Activated CD4-positive, alpha-beta memory T cell treated with anti-CD3 and anti-CD28 coated beads for 36 hours (primary cell): Measurements from ENCODE around the gene KIF9. TPM values are rescaled to one million over a fixed set of nuclear protein-coding genes. Genes with fewer than 3 reads are reported as not detected.
"Not testable (repeated sequence)": the region's sequence is repeated elsewhere in the genome, so short reads cannot be mapped to it uniquely, and the experiment has no call there.

Experiments used
- CTCF ChIA-PET: fragments of 350-600 bp; sonication (Branson Sonifier 250); formaldehyde crosslinking; loops from one replicate; lab custom pipeline; 2021; ENCODE audit warnings: antibody characterized with exemption, inconsistent platforms; lab: Charles Lee
- POLR2A ChIA-PET: fragments of 350-600 bp; sonication (Branson Sonifier 250); formaldehyde crosslinking; loops from one replicate; lab custom pipeline; 2021; ENCODE audit warnings: antibody characterized with exemption; lab: Charles Lee
- DNase-seq: peaks from one replicate; pipeline ENCODE4 v3.0.0-alpha.2; 2020
- H3K27ac Mint-ChIP-seq: one replicate; pipeline ENCODE4 v1.8.0; 2021; ENCODE audit warnings: mixed read lengths
- H3K27me3 Mint-ChIP-seq: one replicate; pipeline ENCODE4 v1.8.0; 2021; ENCODE audit warnings: mixed read lengths
- H3K36me3 Mint-ChIP-seq: one replicate; pipeline ENCODE4 v1.8.0; 2021; ENCODE audit warnings: mixed read lengths
- H3K4me1 Mint-ChIP-seq: one replicate; pipeline ENCODE4 v1.8.0; 2021; ENCODE audit warnings: low read depth, mixed read lengths
- H3K4me3 Mint-ChIP-seq: one replicate; pipeline ENCODE4 v1.8.0; 2021; ENCODE audit warnings: mild to moderate bottlenecking, mixed read lengths
- H3K9me3 Mint-ChIP-seq: one replicate; pipeline ENCODE4 v1.8.0; 2021; ENCODE audit warnings: mixed read lengths
- intact Hi-C: fragments of 100-400 bp; cut with micrococcal nuclease; formaldehyde crosslinking; loops from one replicate; pipeline ENCODE4 v1.15.1; 2023
- total RNA-seq, 2 experiments: library from RNA; stranded (reverse); gene quantifications; one replicate each; pipeline ENCODE4 v1.2.3, GENCODE V29; 2021

Gene KIF9
- total RNA-seq, 2 experiments from 2014 or later, result 3.3 to 4.9 TPM

GRCh38 chr3:47291754-47292420, 9.3 kb upstream of the KIF9 start:
- CTCF ChIA-PET, result interaction anchor here (1.1 kb wide), 1 partner anchor 10 kb away, joined by 4 read pairs; no protein-coding TSS in a partner anchor
- DNase-seq, POLR2A ChIA-PET, intact Hi-C loops, H3K9me3 Mint-ChIP-seq, H3K27ac Mint-ChIP-seq, H3K36me3 Mint-ChIP-seq, H3K4me3 Mint-ChIP-seq, H3K27me3 Mint-ChIP-seq: not testable (repeated sequence)
- H3K4me1 Mint-ChIP-seq, result peaks cover 20% of the 10 kb centered on the region

GRCh38 chr3:47291158-47291753, 8.7 kb upstream of the KIF9 start:
- no peak overlapping the region for H3K27ac Mint-ChIP-seq
- POLR2A ChIA-PET, result interaction anchor here (0.8 kb wide), 1 partner anchor 8 kb away, joined by 3 read pairs; the partner anchor contains the start of gene KLHL18
- H3K4me3 Mint-ChIP-seq, result no peak overlapping the region
- CTCF ChIA-PET, result interaction anchor here (0.9 to 1.1 kb wide), 2 partner anchors 9 to 425 kb away, joined by 3 to 4 read pairs; no protein-coding TSS in a partner anchor
- peaks cover 7% of the 10 kb centered on the region for H3K36me3 Mint-ChIP-seq
- peaks cover 20% of the 10 kb centered on the region for H3K4me1 Mint-ChIP-seq
- no peaks in the 10 kb centered on the region for H3K9me3 Mint-ChIP-seq
- H3K27me3 Mint-ChIP-seq, result no peaks in the 10 kb centered on the region
- no peak for DNase-seq
- intact Hi-C loops, result no loop called here

GRCh38 chr3:47288966-47289910, 6.6 kb upstream of the KIF9 start:
- POLR2A ChIA-PET, result interaction anchor here (1.0 kb wide), 1 partner anchor 597 kb away, joined by 4 read pairs; no protein-coding TSS in a partner anchor
- Mint-ChIP-seq H3K36me3 (peaks cover 7% of the 10 kb centered on the region), H3K4me3 (no peak overlapping the region), H3K27me3 (no peaks in the 10 kb centered on the region), H3K9me3 (no peaks in the 10 kb centered on the region), H3K4me1 (peaks cover 28% of the 10 kb centered on the region), H3K27ac (no peak overlapping the region)
- CTCF ChIA-PET, result no interaction called here
- intact Hi-C loops, result loop anchor here (10.0 kb wide), 1 partner anchor 234 kb away; no protein-coding TSS in a partner anchor
- no peak for DNase-seq

- intact Hi-C loops, result loop anchor here (2.0 to 10.0 kb wide), 3 partner anchors 97 to 306 kb away; partner anchors contain the start of genes CCDC12, NBEAL2 and PTPN23
- ChIA-PET POLR2A (interaction anchor here (1.0 to 3.5 kb wide), 3 partner anchors 12 to 120 kb away, joined by 3 to 19 read pairs (median 6); partner anchors contain the start of genes PTPN23 and SETD2), CTCF (interaction anchor here (1.5 kb wide), 1 partner anchor 119 kb away, joined by 4 read pairs; no protein-coding TSS in a partner anchor)
- H3K36me3 Mint-ChIP-seq, result peaks cover 7% of the 10 kb centered on the region
- H3K9me3 Mint-ChIP-seq, result no peaks in the 10 kb centered on the region
- peaks cover 39% of the 10 kb centered on the region for H3K4me1 Mint-ChIP-seq
- peak; percentile 67 for DNase-seq
- peak overlapping the region; percentile 98 for H3K4me3 Mint-ChIP-seq
- H3K27ac Mint-ChIP-seq, result peak overlapping the region; percentile 100
- peaks cover 3% of the 10 kb centered on the region for H3K27me3 Mint-ChIP-seq
Measured at GRCh38 chr3:47283591-47284364, 1.2 kb upstream of the KIF9 start.

GRCh38 chr3:47283193-47283537, 566 bp upstream of the KIF9 start:
- peak overlapping the region; percentile 100 for H3K27ac Mint-ChIP-seq
- DNase-seq, result no peak
- H3K36me3 Mint-ChIP-seq, result peaks cover 5% of the 10 kb centered on the region
- H3K4me3 Mint-ChIP-seq, result peak overlapping the region; percentile 98
- peaks cover 3% of the 10 kb centered on the region for H3K27me3 Mint-ChIP-seq
- ChIA-PET CTCF (interaction anchor here (1.5 kb wide), 1 partner anchor 118 kb away, joined by 4 read pairs; no protein-coding TSS in a partner anchor), POLR2A (interaction anchor here (0.7 to 3.5 kb wide), 4 partner anchors 8 to 251 kb away, joined by 3 to 19 read pairs (median 4); partner anchors contain the start of genes PTPN23 and SETD2)
- peaks cover 39% of the 10 kb centered on the region for H3K4me1 Mint-ChIP-seq
- intact Hi-C loops, result loop anchor here (2.0 to 10.0 kb wide), 3 partner anchors 98 to 306 kb away; partner anchors contain the start of genes CCDC12, NBEAL2 and PTPN23
- no peaks in the 10 kb centered on the region for H3K9me3 Mint-ChIP-seq

GRCh38 chr3:47280519-47280918, 2.1 kb downstream of the KIF9 start:
- peaks cover 3% of the 10 kb centered on the region for H3K27me3 Mint-ChIP-seq
- intact Hi-C loops, result loop anchor here (5.0 to 10.0 kb wide), 2 partner anchors 226 to 303 kb away; partner anchors contain the start of genes CCDC12 and NBEAL2
- no peak overlapping the region for H3K27ac Mint-ChIP-seq
- peaks cover 26% of the 10 kb centered on the region for H3K4me1 Mint-ChIP-seq
- ChIA-PET CTCF (interaction anchor here (1.6 kb wide), 1 partner anchor 115 kb away, joined by 4 read pairs; no protein-coding TSS in a partner anchor), POLR2A (no interaction called here)
- H3K9me3 Mint-ChIP-seq, result no peaks in the 10 kb centered on the region
- H3K36me3 Mint-ChIP-seq, result peaks cover 3% of the 10 kb centered on the region
- H3K4me3 Mint-ChIP-seq, result no peak overlapping the region
- no peak for DNase-seq

GRCh38 chr3:47276558-47276957, 6.0 kb downstream of the KIF9 start:
- intact Hi-C loops, result no loop called here
- Mint-ChIP-seq H3K4me3 (no peak overlapping the region), H3K27ac (no peak overlapping the region), H3K36me3 (no peaks in the 10 kb centered on the region), H3K27me3 (no peaks in the 10 kb centered on the region), H3K9me3 (no peaks in the 10 kb centered on the region), H3K4me1 (peaks cover 3% of the 10 kb centered on the region)
- POLR2A ChIA-PET, result interaction anchor here (0.6 kb wide), 1 partner anchor 11 kb away, joined by 3 read pairs; no protein-coding TSS in a partner anchor
- CTCF ChIA-PET, result no interaction called here
- no peak for DNase-seq

- H3K27me3 Mint-ChIP-seq, result no peaks in the 10 kb centered on the region
- no peak for DNase-seq
- POLR2A ChIA-PET, result no interaction called here
- intact Hi-C loops, result no loop called here
- CTCF ChIA-PET, result no interaction called here
- no peaks in the 10 kb centered on the region for H3K4me1 Mint-ChIP-seq
- H3K27ac Mint-ChIP-seq, result no peak overlapping the region
- H3K9me3 Mint-ChIP-seq, result no peaks in the 10 kb centered on the region
- no peak overlapping the region for H3K4me3 Mint-ChIP-seq
- H3K36me3 Mint-ChIP-seq, result no peaks in the 10 kb centered on the region
Measured at GRCh38 chr3:47274652-47275051, 7.9 kb downstream of the KIF9 start.

- no peaks in the 10 kb centered on the region for H3K9me3 Mint-ChIP-seq
- no peak overlapping the region for H3K27ac Mint-ChIP-seq
- intact Hi-C loops, result no loop called here
- DNase-seq, result no peak
- H3K27me3 Mint-ChIP-seq, result no peaks in the 10 kb centered on the region
- ChIA-PET POLR2A (no interaction called here), CTCF (no interaction called here)
- H3K4me3 Mint-ChIP-seq, result no peak overlapping the region
- no peaks in the 10 kb centered on the region for H3K36me3 Mint-ChIP-seq
- no peaks in the 10 kb centered on the region for H3K4me1 Mint-ChIP-seq
Measured at GRCh38 chr3:47273564-47273963, 9.0 kb downstream of the KIF9 start.

GRCh38 chr3:47270526-47270925, 12.1 kb downstream of the KIF9 start:
- POLR2A ChIA-PET, result no interaction called here

GRCh38 chr3:47267490-47267824, 15.1 kb downstream of the KIF9 start:
- intact Hi-C loops, result no loop called here
- Mint-ChIP-seq H3K36me3 (no peaks in the 10 kb centered on the region), H3K9me3 (no peaks in the 10 kb centered on the region), H3K4me3 (no peak overlapping the region), H3K27ac (no peak overlapping the region), H3K4me1 (peaks cover 6% of the 10 kb centered on the region), H3K27me3 (no peaks in the 10 kb centered on the region)
- POLR2A ChIA-PET, result interaction anchor here (0.7 kb wide), 1 partner anchor 725 kb away, joined by 3 read pairs; no protein-coding TSS in a partner anchor
- CTCF ChIA-PET, result interaction anchor here (0.8 kb wide), 1 partner anchor 56 kb away, joined by 4 read pairs; no protein-coding TSS in a partner anchor
- no peak for DNase-seq

More at GRCh38 chr3:47270526-47270925, 12.1 kb downstream of the KIF9 start:
- Mint-ChIP-seq H3K4me3 (no peak overlapping the region), H3K27ac (no peak overlapping the region), H3K27me3 (no peaks in the 10 kb centered on the region), H3K4me1 (peaks cover 6% of the 10 kb centered on the region), H3K36me3 (no peaks in the 10 kb centered on the region), H3K9me3 (no peaks in the 10 kb centered on the region)
- CTCF ChIA-PET, result interaction anchor here (0.6 kb wide), 1 partner anchor 20 kb away, joined by 3 read pairs; no protein-coding TSS in a partner anchor
- no peak for DNase-seq
- intact Hi-C loops, result no loop called here
